ENCODE measurements around the gene PABPC3. TPM values are rescaled to one million over a fixed set of nuclear protein-coding genes. Genes with fewer than 3 reads are reported as not detected.

PABPC3 gene
- total RNA-seq, 4 donors from 2014 or later = 0.14 to 1.0 (median 0.15) TPM; not detected in 1

GRCh38 chr13:25135896-25136295, 40.0 kb downstream of the PABPC3 start:
- Histone ChIP-seq H3K4me3 (no peak overlapping the region), H3K4me1 (no peaks in the 10 kb centered on the region), H3K36me3 (no peaks in the 10 kb centered on the region), H3K27ac (no peak overlapping the region), H3K9me3 (no peaks in the 10 kb centered on the region), H3K27me3 (no peaks in the 10 kb centered on the region)
- intact Hi-C loops (cut with DNase I; ENCODE audit: low total_unique reads) = no loop called here
- DNase-seq = no peak
- no peak for TF ChIP-seq POLR2A (IDR thresholded peaks at IDR 0.05)
- no peak for TF ChIP-seq CTCF (IDR thresholded peaks at IDR 0.05)

GRCh38 chr13:25136880-25137787, 41.2 kb downstream of the PABPC3 start:
- Histone ChIP-seq H3K36me3 (no peaks in the 10 kb centered on the region), H3K9me3 (no peaks in the 10 kb centered on the region), H3K27ac (no peak overlapping the region), H3K4me3 (no peak overlapping the region), H3K27me3 (no peaks in the 10 kb centered on the region), H3K4me1 (no peaks in the 10 kb centered on the region)
- DNase-seq = no peak
- TF ChIP-seq POLR2A (IDR thresholded peaks at IDR 0.05) (no peak), CTCF (IDR thresholded peaks at IDR 0.05) (no peak)
- intact Hi-C loops (cut with DNase I; ENCODE audit: low total_unique reads) = no loop called here

GRCh38 chr13:25137788-25138115, 41.8 kb downstream of the PABPC3 start:
- TF ChIP-seq CTCF (IDR thresholded peaks at IDR 0.05) = no peak
- DNase-seq = no peak
- no peak overlapping the region for H3K4me3 ChIP-seq
- intact Hi-C loops (cut with DNase I; ENCODE audit: low total_unique reads) = no loop called here
- H3K27me3 ChIP-seq = no peaks in the 10 kb centered on the region
- H3K36me3 ChIP-seq = no peaks in the 10 kb centered on the region
- H3K9me3 ChIP-seq = no peaks in the 10 kb centered on the region
- no peak overlapping the region for H3K27ac ChIP-seq
- no peaks in the 10 kb centered on the region for H3K4me1 ChIP-seq

- H3K27ac ChIP-seq = no peak overlapping the region
- no peaks in the 10 kb centered on the region for H3K9me3 ChIP-seq
- no peak overlapping the region for H3K4me3 ChIP-seq
- no peak for TF ChIP-seq CTCF (IDR thresholded peaks at IDR 0.05)
- no peak for TF ChIP-seq POLR2A (IDR thresholded peaks at IDR 0.05)
- intact Hi-C loops (cut with DNase I; ENCODE audit: low total_unique reads) = no loop called here
- no peak for DNase-seq
- H3K27me3 ChIP-seq = no peaks in the 10 kb centered on the region
- no peaks in the 10 kb centered on the region for H3K4me1 ChIP-seq
- no peaks in the 10 kb centered on the region for H3K36me3 ChIP-seq
These were observed 45.1 kb downstream of the PABPC3 start for GRCh38 chr13:25141042-25141441.

GRCh38 chr13:25143706-25144105, 47.8 kb downstream of the PABPC3 start:
- H3K27ac ChIP-seq = no peak overlapping the region
- H3K27me3 ChIP-seq = no peaks in the 10 kb centered on the region
- no peak overlapping the region for H3K4me3 ChIP-seq
- DNase-seq = no peak
- H3K4me1 ChIP-seq = no peaks in the 10 kb centered on the region
- no peak for TF ChIP-seq POLR2A (IDR thresholded peaks at IDR 0.05)
- no peak for TF ChIP-seq CTCF (IDR thresholded peaks at IDR 0.05)
- intact Hi-C loops (cut with DNase I; ENCODE audit: low total_unique reads) = no loop called here
- H3K36me3 ChIP-seq = no peaks in the 10 kb centered on the region
- H3K9me3 ChIP-seq = no peaks in the 10 kb centered on the region

Measured in uterus (tissue), 4 donors.